GM12878 (cell line): Measurements from ENCODE around the gene TSSK2.

ENCODE experiments used
- ATF2 ChIP-seq: IDR thresholded peaks from 2 replicates; pipeline ENCODE4 v1.6.1; 2012; ENCODE audit warnings: low read length, inconsistent platforms
- CBX5 ChIP-seq: sonication (generic); IDR thresholded peaks from 2 replicates; pipeline ENCODE4 v1.6.1; 2016; ENCODE audit warnings: low read depth, moderate library complexity, mild to moderate bottlenecking, inconsistent platforms
- CHD2 ChIP-seq: IDR thresholded peaks from 2 replicates; pipeline ENCODE4 v1.6.1; 2011; ENCODE audit warnings: low read depth, low read length, improper control_type of control experiment, borderline replicate concordance
- CTCF ChIP-seq, 3 experiments: IDR thresholded peaks in 2 of 3; conservative IDR thresholded peaks in 1 of 3; 2 replicates each; pipeline ENCODE4 v1.5.1; 2011; ENCODE audit warnings: low read depth in 3 of 3, low read length in 3 of 3, mild to moderate bottlenecking in 3 of 3, control low read depth in 2 of 3, moderate library complexity in 2 of 3, inconsistent platforms in 1 of 3, mixed read lengths in 1 of 3; ENCODE audit not compliant: control insufficient read depth in 2 of 3, insufficient read depth in 1 of 3; ENCODE audit errors: extremely low read depth in 1 of 3
- GABPA ChIP-seq: IDR thresholded peaks from 2 replicates; pipeline ENCODE4 v1.6.1; 2014; ENCODE audit warnings: antibody characterized with exemption, low read depth, mild to moderate bottlenecking, inconsistent platforms
- MAX ChIP-seq: IDR thresholded peaks from 2 replicates; pipeline ENCODE4 v1.6.1; 2012; ENCODE audit warnings: low read depth, low read length, improper control_type of control experiment
- RFX5 ChIP-seq: IDR thresholded peaks from 2 replicates; pipeline ENCODE4 v1.6.1; 2011; ENCODE audit warnings: low read depth, low read length, improper control_type of control experiment
- SIN3A ChIP-seq: IDR thresholded peaks from 2 replicates; pipeline ENCODE4 v1.6.1; 2012; ENCODE audit warnings: low read depth, low read length, improper control_type of control experiment
- USF1 ChIP-seq: IDR thresholded peaks from 2 replicates; pipeline ENCODE4 v1.6.1; 2011; ENCODE audit warnings: borderline replicate concordance, low read depth, mild to moderate bottlenecking, moderate library complexity, mixed read lengths, low read length; ENCODE audit not compliant: insufficient read depth; ENCODE audit errors: extremely low read length
- ZNF24 ChIP-seq: fragments of 450-650 bp; IDR thresholded peaks from 2 replicates; pipeline ENCODE4 v1.6.1; 2017; ENCODE audit warnings: antibody characterized with exemption, mild to moderate bottlenecking
- ZNF622 ChIP-seq: fragments of 450-650 bp; IDR thresholded peaks from 2 replicates; pipeline ENCODE4 v1.6.1; 2017; ENCODE audit warnings: mild to moderate bottlenecking, inconsistent platforms

GRCh38 chr22:19127329-19128008 lies 3.6 kb upstream of the TSSK2 start:
- TF ChIP-seq ZNF24 (no peak), RFX5 (no peak), MAX (no peak), ZNF622 (no peak), USF1 (no peak), CTCF (IDR thresholded peaks at IDR 0.05 in 2 of 3, conservative IDR thresholded peaks at IDR 0.05 in 1 of 3; ENCODE audit: control insufficient read depth in 2 of 3, extremely low read depth in 1 of 3, insufficient read depth in 1 of 3, low read depth in 3 of 3, low read length in 3 of 3) (no peak), CBX5 (no peak), ATF2 (no peak), CHD2 (no peak), SIN3A (no peak), GABPA (no peak)
